HG03196 (cell line): ENCODE results near the gene GAB4.
"Not testable (repeated sequence)": the region's sequence is repeated elsewhere in the genome, so short reads cannot be mapped to it uniquely, and the experiment has no call there.

Experiments used
- ATAC-seq: cut with Tn5 transposase; IDR thresholded peaks from one replicate; pipeline ENCODE4 v1.9.1; 2021; ENCODE audit not compliant: unreplicated experiment

GAB4 gene

GRCh38 chr22:16917144-16918003 is 90.6 kb downstream of the GAB4 start:
- no peak for ATAC-seq

- ATAC-seq = no peak
Measured at GRCh38 chr22:16915701-16916100, 92.3 kb downstream of the GAB4 start.

- not testable (repeated sequence) for ATAC-seq
Measured at GRCh38 chr22:16914911-16915310, 93.1 kb downstream of the GAB4 start.

DNA sequence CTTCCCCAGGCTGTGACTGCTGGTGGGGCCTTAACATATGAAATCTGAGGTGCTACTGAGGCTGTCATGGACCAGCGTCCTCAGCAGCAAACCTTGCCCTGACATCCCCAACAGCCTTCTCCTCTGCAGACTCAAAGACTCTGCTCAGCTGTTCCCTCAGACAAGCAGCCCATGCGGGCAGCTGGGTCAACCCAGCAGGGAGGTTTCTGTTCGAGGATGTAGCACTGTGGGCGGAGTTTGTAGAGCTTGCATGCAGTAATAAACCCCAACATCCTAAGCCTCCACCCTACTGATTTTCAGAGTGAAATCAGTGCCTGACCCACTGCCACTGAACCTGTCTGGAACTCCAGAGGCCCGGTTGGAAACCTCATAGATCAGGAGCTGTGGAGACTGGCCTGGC is 94.0 kb downstream of the GAB4 start:
- no peak for ATAC-seq

GRCh38 chr22:16912281-16912680 is 95.7 kb downstream of the GAB4 start:
- ATAC-seq = no peak
